Muscle of leg (tissue), 11 donors: ENCODE measurements around the gene SNPH. TPM values are rescaled to one million over a fixed set of nuclear protein-coding genes. Genes with fewer than 3 reads are reported as not detected.

Experiments
- DNase-seq: peaks from one replicate; pipeline ENCODE4 v3.0.0; 2013
- H3K27ac ChIP-seq: one replicate; pipeline ENCODE4 v1.5.1; 2013; ENCODE audit warnings: mild to moderate bottlenecking, low read length, control low read depth
- H3K27me3 ChIP-seq: one replicate; pipeline ENCODE4 v1.6.1; 2013; ENCODE audit warnings: low read length; ENCODE audit not compliant: control insufficient read depth, insufficient read depth
- H3K36me3 ChIP-seq: one replicate; pipeline ENCODE4 v1.6.1; 2013; ENCODE audit warnings: low read length; ENCODE audit not compliant: control insufficient read depth, insufficient read depth
- H3K4me1 ChIP-seq: one replicate; pipeline ENCODE4 v1.6.1; 2013; ENCODE audit warnings: low read length; ENCODE audit not compliant: control insufficient read depth, insufficient read depth
- H3K4me3 ChIP-seq: one replicate; pipeline ENCODE4 v1.5.1; 2013; ENCODE audit warnings: low read length, control low read depth
- H3K9me3 ChIP-seq: replicated peaks from 2 replicates; pipeline ENCODE4 v1.6.1; 2013; ENCODE audit warnings: low read depth, low read length; ENCODE audit not compliant: control insufficient read depth
- WGBS: methylation state at CpG from one replicate; pipeline ENCODE4 v1.1.5; 2013; ENCODE audit warnings: missing lambda C conversion rate; ENCODE audit not compliant: insufficient coverage; 5-methylcytosine and 5-hydroxymethylcytosine counted together
- polyA plus RNA-seq, 8 donors: library from polyadenylated mRNA; unstranded; fragments of 120-200 nt; gene quantifications; one replicate each; pipeline versions ENCODE4 v1.2.1 to v1.2.3, GENCODE V29; 2013; ENCODE audit warnings: inconsistent platforms in 1 of 8, low replicate concordance in 1 of 8; ENCODE audit not compliant: insufficient read length in 8 of 8, insufficient read depth in 1 of 8
- total RNA-seq: library from RNA; stranded (reverse); fragments of 120-200 nt; gene quantifications from one replicate; pipeline ENCODE4 v1.2.4, GENCODE V29; 2013

The SNPH gene
- total and polyA plus RNA-seq, 9 donors: 3.9 to 8.0 (median 5.5) TPM

GRCh38 chr20:1312904-1313235 is 46.8 kb downstream of the SNPH start:
- no peak overlapping the region for H3K4me3 ChIP-seq
- H3K9me3 ChIP-seq: no peaks in the 10 kb centered on the region

GRCh38 chr20:1313236-1313964 is 47.3 kb downstream of the SNPH start:
- no peaks in the 10 kb centered on the region for H3K9me3 ChIP-seq
- no peaks in the 10 kb centered on the region for H3K27me3 ChIP-seq
- H3K27ac ChIP-seq: no peak overlapping the region
- peak; percentile 88 for DNase-seq
- H3K4me1 ChIP-seq: peaks cover 5% of the 10 kb centered on the region
- H3K4me3 ChIP-seq: no peak overlapping the region
- no peaks in the 10 kb centered on the region for H3K36me3 ChIP-seq
- whole genome bisulfite sequencing: 15% methylated on average over 21 of the region's 38 CpGs

More at GRCh38 chr20:1312904-1313235, 46.8 kb downstream of the SNPH start:
- 60% methylated on average over 12 of the region's 16 CpGs for WGBS
- peaks cover 5% of the 10 kb centered on the region for H3K4me1 ChIP-seq
- no peaks in the 10 kb centered on the region for H3K36me3 ChIP-seq
- no peaks in the 10 kb centered on the region for H3K27me3 ChIP-seq
- no peak for DNase-seq
- no peak overlapping the region for H3K27ac ChIP-seq

GRCh38 chr20:1315804-1316203 is 49.7 kb downstream of the SNPH start:
- Histone ChIP-seq H3K27ac (no peak overlapping the region), H3K36me3 (no peaks in the 10 kb centered on the region), H3K4me3 (no peak overlapping the region), H3K4me1 (peaks cover 5% of the 10 kb centered on the region), H3K9me3 (no peaks in the 10 kb centered on the region), H3K27me3 (no peaks in the 10 kb centered on the region)
- DNase-seq: no peak
- 80% methylated on average over 1 of the region's 5 CpGs for WGBS

GRCh38 chr20:1317545-1318255 is 51.6 kb downstream of the SNPH start:
- 40% methylated on average over 7 of the region's 12 CpGs for WGBS
- no peak for DNase-seq
- Histone ChIP-seq H3K9me3 (no peaks in the 10 kb centered on the region), H3K4me1 (peaks cover 5% of the 10 kb centered on the region), H3K36me3 (no peaks in the 10 kb centered on the region), H3K27ac (no peak overlapping the region), H3K27me3 (no peaks in the 10 kb centered on the region), H3K4me3 (no peak overlapping the region)

- H3K4me1 ChIP-seq: peaks cover 4% of the 10 kb centered on the region
Observed at GRCh38 chr20:1319051-1319450, 53.0 kb downstream of the SNPH start.

GRCh38 chr20:1319462-1319861 is 53.4 kb downstream of the SNPH start:
- WGBS: no CpG with 5 or more reads among the region's 4 CpGs
- Histone ChIP-seq H3K4me1 (peaks cover 4% of the 10 kb centered on the region), H3K4me3 (no peak overlapping the region), H3K27me3 (no peaks in the 10 kb centered on the region), H3K27ac (no peak overlapping the region), H3K36me3 (no peaks in the 10 kb centered on the region), H3K9me3 (no peaks in the 10 kb centered on the region)
- DNase-seq: no peak

More at GRCh38 chr20:1319051-1319450, 53.0 kb downstream of the SNPH start:
- Histone ChIP-seq H3K9me3 (no peaks in the 10 kb centered on the region), H3K27me3 (no peaks in the 10 kb centered on the region), H3K4me3 (no peak overlapping the region), H3K36me3 (no peaks in the 10 kb centered on the region), H3K27ac (no peak overlapping the region)
- no peak for DNase-seq
- 60% methylated on average over 1 of the region's 4 CpGs for WGBS

- 80% methylated on average over 6 of the region's 6 CpGs for WGBS
- Histone ChIP-seq H3K27me3 (no peaks in the 10 kb centered on the region), H3K9me3 (no peaks in the 10 kb centered on the region), H3K36me3 (no peaks in the 10 kb centered on the region), H3K27ac (no peak overlapping the region), H3K4me3 (no peak overlapping the region), H3K4me1 (peaks cover 10% of the 10 kb centered on the region)
- no peak for DNase-seq
Observed at GRCh38 chr20:1320016-1320415, 53.9 kb downstream of the SNPH start.

GRCh38 chr20:1320902-1321653 is 55.0 kb downstream of the SNPH start:
- DNase-seq: no peak
- Histone ChIP-seq H3K36me3 (no peaks in the 10 kb centered on the region), H3K27me3 (no peaks in the 10 kb centered on the region), H3K4me1 (peaks cover 14% of the 10 kb centered on the region), H3K27ac (no peak overlapping the region), H3K4me3 (no peak overlapping the region), H3K9me3 (no peaks in the 10 kb centered on the region)
- 62% methylated on average over 12 of the region's 17 CpGs for WGBS

- peaks cover 19% of the 10 kb centered on the region for H3K4me1 ChIP-seq
- WGBS: 57% methylated on average over 1 of the region's 4 CpGs
- no peak overlapping the region for H3K4me3 ChIP-seq
- H3K36me3 ChIP-seq: no peaks in the 10 kb centered on the region
- peak overlapping the region; percentile 88 for H3K27ac ChIP-seq
- H3K9me3 ChIP-seq: no peaks in the 10 kb centered on the region
- DNase-seq: no peak
- H3K27me3 ChIP-seq: no peaks in the 10 kb centered on the region
Observed at GRCh38 chr20:1321654-1321939, 55.5 kb downstream of the SNPH start.

GRCh38 chr20:1322511-1323245 is 56.6 kb downstream of the SNPH start:
- Histone ChIP-seq H3K4me1 (peaks cover 24% of the 10 kb centered on the region), H3K4me3 (no peak overlapping the region), H3K9me3 (no peaks in the 10 kb centered on the region), H3K27me3 (no peaks in the 10 kb centered on the region), H3K27ac (peak overlapping the region; percentile 88), H3K36me3 (no peaks in the 10 kb centered on the region)
- WGBS: 51% methylated on average over 7 of the region's 11 CpGs
- peak; percentile 64 for DNase-seq
